Neural cell (in vitro differentiated cells): ENCODE data around the gene PRDM11.

ENCODE experiments used
- EP300 ChIP-seq: fragments of 450-650 bp; conservative IDR thresholded peaks from 2 replicates; pipeline ENCODE4 v1.6.1; 2014; ENCODE audit warnings: antibody characterized with exemption, mild to moderate bottlenecking, moderate library complexity; ENCODE audit not compliant: poor library complexity, severe bottlenecking
- TF ChIP-seq, protein P1 (sequence below): fragments of 450-650 bp; IDR thresholded peaks from 2 replicates; pipeline ENCODE4 v1.5.1; 2014; ENCODE audit warnings: antibody characterized with exemption, mild to moderate bottlenecking, moderate library complexity; ENCODE audit not compliant: poor library complexity, severe bottlenecking
- TF ChIP-seq, protein P2 (sequence below): IDR thresholded peaks from 2 replicates; pipeline ENCODE4 v1.6.1; 2012; ENCODE audit warnings: borderline replicate concordance

DNA sequence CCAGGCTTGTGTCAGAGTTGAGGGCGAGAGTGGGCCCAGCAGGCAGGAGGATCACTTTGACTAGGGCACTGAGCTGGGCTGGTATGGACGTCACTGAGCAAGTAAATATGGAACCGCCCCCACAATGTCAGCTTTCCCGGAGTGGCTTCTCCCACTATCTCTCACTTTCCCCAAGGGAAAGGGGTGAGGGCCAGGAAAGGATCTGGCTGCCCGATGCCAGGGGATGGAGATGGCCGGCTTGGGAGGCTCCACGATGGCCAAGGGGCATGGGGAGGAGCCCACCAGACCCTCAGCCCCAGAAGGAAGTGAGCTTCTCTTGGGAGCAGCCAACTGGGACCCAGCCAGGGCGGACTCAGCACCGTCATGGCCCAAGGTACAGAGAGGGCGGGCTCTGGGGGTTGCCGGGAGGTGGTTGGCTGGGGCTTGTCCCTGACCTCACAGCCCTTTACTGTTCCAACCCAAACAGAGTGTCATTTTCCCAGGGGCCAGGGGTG is 8.7 kb downstream of the PRDM11 start:
- TF ChIP-seq, protein P1, sequence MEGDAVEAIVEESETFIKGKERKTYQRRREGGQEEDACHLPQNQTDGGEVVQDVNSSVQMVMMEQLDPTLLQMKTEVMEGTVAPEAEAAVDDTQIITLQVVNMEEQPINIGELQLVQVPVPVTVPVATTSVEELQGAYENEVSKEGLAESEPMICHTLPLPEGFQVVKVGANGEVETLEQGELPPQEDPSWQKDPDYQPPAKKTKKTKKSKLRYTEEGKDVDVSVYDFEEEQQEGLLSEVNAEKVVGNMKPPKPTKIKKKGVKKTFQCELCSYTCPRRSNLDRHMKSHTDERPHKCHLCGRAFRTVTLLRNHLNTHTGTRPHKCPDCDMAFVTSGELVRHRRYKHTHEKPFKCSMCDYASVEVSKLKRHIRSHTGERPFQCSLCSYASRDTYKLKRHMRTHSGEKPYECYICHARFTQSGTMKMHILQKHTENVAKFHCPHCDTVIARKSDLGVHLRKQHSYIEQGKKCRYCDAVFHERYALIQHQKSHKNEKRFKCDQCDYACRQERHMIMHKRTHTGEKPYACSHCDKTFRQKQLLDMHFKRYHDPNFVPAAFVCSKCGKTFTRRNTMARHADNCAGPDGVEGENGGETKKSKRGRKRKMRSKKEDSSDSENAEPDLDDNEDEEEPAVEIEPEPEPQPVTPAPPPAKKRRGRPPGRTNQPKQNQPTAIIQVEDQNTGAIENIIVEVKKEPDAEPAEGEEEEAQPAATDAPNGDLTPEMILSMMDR: no peak
- TF ChIP-seq, protein P2, sequence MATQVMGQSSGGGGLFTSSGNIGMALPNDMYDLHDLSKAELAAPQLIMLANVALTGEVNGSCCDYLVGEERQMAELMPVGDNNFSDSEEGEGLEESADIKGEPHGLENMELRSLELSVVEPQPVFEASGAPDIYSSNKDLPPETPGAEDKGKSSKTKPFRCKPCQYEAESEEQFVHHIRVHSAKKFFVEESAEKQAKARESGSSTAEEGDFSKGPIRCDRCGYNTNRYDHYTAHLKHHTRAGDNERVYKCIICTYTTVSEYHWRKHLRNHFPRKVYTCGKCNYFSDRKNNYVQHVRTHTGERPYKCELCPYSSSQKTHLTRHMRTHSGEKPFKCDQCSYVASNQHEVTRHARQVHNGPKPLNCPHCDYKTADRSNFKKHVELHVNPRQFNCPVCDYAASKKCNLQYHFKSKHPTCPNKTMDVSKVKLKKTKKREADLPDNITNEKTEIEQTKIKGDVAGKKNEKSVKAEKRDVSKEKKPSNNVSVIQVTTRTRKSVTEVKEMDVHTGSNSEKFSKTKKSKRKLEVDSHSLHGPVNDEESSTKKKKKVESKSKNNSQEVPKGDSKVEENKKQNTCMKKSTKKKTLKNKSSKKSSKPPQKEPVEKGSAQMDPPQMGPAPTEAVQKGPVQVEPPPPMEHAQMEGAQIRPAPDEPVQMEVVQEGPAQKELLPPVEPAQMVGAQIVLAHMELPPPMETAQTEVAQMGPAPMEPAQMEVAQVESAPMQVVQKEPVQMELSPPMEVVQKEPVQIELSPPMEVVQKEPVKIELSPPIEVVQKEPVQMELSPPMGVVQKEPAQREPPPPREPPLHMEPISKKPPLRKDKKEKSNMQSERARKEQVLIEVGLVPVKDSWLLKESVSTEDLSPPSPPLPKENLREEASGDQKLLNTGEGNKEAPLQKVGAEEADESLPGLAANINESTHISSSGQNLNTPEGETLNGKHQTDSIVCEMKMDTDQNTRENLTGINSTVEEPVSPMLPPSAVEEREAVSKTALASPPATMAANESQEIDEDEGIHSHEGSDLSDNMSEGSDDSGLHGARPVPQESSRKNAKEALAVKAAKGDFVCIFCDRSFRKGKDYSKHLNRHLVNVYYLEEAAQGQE: no peak
- TF ChIP-seq EP300: no peak
